AG09319 (cell line): Measurements from ENCODE around the gene ZNF488.

Experiments
- DNase-seq: peaks from one replicate; pipeline ENCODE4 v3.0.0-alpha.2; 2010; ENCODE audit warnings: low read depth; ENCODE audit errors: extremely low read depth
- TF ChIP-seq, protein P1 (sequence below): IDR thresholded peaks from 2 replicates; pipeline ENCODE4 v1.5.1; 2011; ENCODE audit warnings: low read depth, mild to moderate bottlenecking, inconsistent platforms, low read length, moderate library complexity

Gene ZNF488

GRCh38 chr10:47357131-47357582, 26.9 kb downstream of the ZNF488 start:
- DNase-seq, result no peak

GRCh38 chr10:47356708-47357107, 27.4 kb downstream of the ZNF488 start:
- TF ChIP-seq, protein P1, sequence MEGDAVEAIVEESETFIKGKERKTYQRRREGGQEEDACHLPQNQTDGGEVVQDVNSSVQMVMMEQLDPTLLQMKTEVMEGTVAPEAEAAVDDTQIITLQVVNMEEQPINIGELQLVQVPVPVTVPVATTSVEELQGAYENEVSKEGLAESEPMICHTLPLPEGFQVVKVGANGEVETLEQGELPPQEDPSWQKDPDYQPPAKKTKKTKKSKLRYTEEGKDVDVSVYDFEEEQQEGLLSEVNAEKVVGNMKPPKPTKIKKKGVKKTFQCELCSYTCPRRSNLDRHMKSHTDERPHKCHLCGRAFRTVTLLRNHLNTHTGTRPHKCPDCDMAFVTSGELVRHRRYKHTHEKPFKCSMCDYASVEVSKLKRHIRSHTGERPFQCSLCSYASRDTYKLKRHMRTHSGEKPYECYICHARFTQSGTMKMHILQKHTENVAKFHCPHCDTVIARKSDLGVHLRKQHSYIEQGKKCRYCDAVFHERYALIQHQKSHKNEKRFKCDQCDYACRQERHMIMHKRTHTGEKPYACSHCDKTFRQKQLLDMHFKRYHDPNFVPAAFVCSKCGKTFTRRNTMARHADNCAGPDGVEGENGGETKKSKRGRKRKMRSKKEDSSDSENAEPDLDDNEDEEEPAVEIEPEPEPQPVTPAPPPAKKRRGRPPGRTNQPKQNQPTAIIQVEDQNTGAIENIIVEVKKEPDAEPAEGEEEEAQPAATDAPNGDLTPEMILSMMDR, result no peak
- DNase-seq, result no peak

More at GRCh38 chr10:47357131-47357582, 26.9 kb downstream of the ZNF488 start:
- TF ChIP-seq, protein P1, result no peak

DNA sequence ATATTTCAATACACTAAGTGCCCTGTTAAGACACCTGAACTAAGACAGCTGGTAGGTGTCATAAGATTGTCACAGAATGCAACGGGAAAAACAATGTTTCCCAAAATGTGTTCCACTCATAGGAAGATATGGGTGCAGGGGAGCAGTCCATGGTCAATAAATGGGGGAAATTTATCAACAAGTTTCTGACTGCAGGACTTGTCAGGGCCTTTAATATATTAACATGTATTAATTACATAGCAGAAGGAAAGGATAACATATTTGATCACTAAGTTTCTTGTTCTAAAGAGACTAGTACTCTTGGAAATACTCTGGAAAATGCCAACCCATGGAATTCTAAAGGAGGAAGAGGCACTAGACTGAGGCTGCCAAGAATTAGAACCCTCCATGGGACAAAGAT, 29.2 kb downstream of the ZNF488 start:
- DNase-seq, result no peak
- TF ChIP-seq, protein P1, result no peak

GRCh38 chr10:47354165-47354564, 29.9 kb downstream of the ZNF488 start:
- DNase-seq, result no peak

GRCh38 chr10:47353351-47353750, 30.7 kb downstream of the ZNF488 start:
- TF ChIP-seq, protein P1, result no peak
- DNase-seq, result no peak

More at GRCh38 chr10:47354165-47354564, 29.9 kb downstream of the ZNF488 start:
- TF ChIP-seq, protein P1, result peak; percentile 9

DNA sequence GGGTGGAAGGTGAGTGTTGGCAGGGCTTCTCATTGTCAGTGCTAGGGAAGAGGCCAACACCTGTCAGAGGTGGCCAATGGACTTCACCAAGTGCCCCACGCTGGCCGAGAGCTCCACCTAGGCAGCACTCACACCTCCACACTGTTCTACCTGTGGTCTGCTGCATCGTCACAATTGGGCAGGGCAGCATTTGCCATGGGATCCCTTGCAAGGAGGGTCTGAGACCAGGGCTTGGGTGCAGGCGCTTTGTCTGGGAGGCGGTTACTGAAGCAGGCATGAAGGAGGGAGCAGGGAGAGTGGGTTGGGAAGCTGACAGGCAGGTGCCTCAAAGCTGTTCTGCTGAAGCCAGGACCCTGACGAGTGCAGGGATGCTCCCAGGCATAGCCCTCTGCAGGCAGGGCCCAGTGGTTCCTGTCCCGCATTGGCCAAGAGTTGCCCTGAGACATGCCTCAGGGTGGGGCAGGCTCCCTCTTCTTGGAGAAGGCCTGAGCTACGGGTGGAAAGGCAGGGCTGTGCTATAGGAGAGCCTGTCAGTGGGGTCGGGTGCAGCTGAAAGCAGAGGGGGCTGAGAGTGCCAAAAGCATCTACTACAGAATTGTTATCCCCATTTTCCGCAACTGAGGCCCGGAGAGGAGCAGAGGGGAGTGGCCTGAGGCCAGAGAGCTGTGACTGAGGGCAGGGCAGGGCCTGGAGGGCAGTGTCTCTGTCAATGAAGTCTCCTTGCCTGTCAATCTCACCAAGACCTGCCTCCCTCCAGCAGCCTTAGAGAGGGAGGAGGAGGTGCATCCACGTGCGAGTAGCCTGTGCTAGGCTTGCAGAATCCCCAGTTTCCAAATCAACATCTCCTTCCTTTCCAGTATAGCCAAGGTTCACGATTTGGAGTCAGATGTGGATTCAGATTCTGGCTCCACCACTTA, 31.9 kb downstream of the ZNF488 start:
- TF ChIP-seq, protein P1, result no peak
- no peak for DNase-seq
